Large intestine (tissue), 3 donors: ENCODE results near the gene MYO5B. TPM values are rescaled to one million over a fixed set of nuclear protein-coding genes. Genes with fewer than 3 reads are reported as not detected.

Experiments
- DNase-seq, 2 donors: peaks; one replicate each; pipeline versions ENCODE4 v3.0.0 to v3.0.0-alpha.2; 2013
- H3K27ac ChIP-seq: one replicate; pipeline ENCODE4 v1.5.1; 2013; ENCODE audit warnings: low read length
- H3K27me3 ChIP-seq: 2 replicates; pipeline ENCODE4 v1.6.1; 2013; ENCODE audit warnings: low read length; ENCODE audit not compliant: control insufficient read depth, insufficient read depth
- H3K36me3 ChIP-seq: 2 replicates; pipeline ENCODE4 v1.6.1; 2013; ENCODE audit warnings: low read length; ENCODE audit not compliant: control insufficient read depth, insufficient read depth
- H3K4me1 ChIP-seq: one replicate; pipeline ENCODE4 v1.6.1; 2013; ENCODE audit warnings: low read length; ENCODE audit not compliant: control insufficient read depth, insufficient read depth
- H3K4me3 ChIP-seq: one replicate; pipeline ENCODE4 v1.5.1; 2013; ENCODE audit warnings: low read length
- H3K9me3 ChIP-seq: one replicate; pipeline ENCODE4 v1.6.1; 2013; ENCODE audit warnings: mild to moderate bottlenecking, low read depth, low read length, moderate library complexity; ENCODE audit not compliant: control insufficient read depth
- WGBS: methylation state at CpG from one replicate; pipeline ENCODE4 v1.1.5; 2013; ENCODE audit warnings: low lambda C conversion rate; ENCODE audit not compliant: insufficient coverage; 5-methylcytosine and 5-hydroxymethylcytosine counted together
- polyA plus RNA-seq: library from polyadenylated mRNA; unstranded; fragments of 120-200 nt; gene quantifications from one replicate; pipeline ENCODE4 v1.2.1, GENCODE V29; 2013

MYO5B gene
- polyA plus RNA-seq, 1 donor: 52.0 TPM

GRCh38 chr18:49853011-49853410 lies 341.9 kb downstream of the MYO5B start:
- no peak overlapping the region for H3K4me3 ChIP-seq
- WGBS: 80% methylated on average over 1 of the region's 7 CpGs
- no peaks in the 10 kb centered on the region for H3K9me3 ChIP-seq
- H3K27ac ChIP-seq: no peak overlapping the region
- no peaks in the 10 kb centered on the region for H3K27me3 ChIP-seq
- H3K4me1 ChIP-seq: peaks cover 25% of the 10 kb centered on the region
- DNase-seq: no peak
- peaks cover 31% of the 10 kb centered on the region for H3K36me3 ChIP-seq

- no peaks in the 10 kb centered on the region for H3K27me3 ChIP-seq
- H3K36me3 ChIP-seq: peaks cover 43% of the 10 kb centered on the region
- H3K9me3 ChIP-seq: no peaks in the 10 kb centered on the region
- WGBS: no CpG with 5 or more reads among the region's 4 CpGs
- DNase-seq: no peak
- no peak overlapping the region for H3K27ac ChIP-seq
- H3K4me1 ChIP-seq: peaks cover 23% of the 10 kb centered on the region
- H3K4me3 ChIP-seq: no peak overlapping the region
Observed at GRCh38 chr18:49851624-49852023, 343.3 kb downstream of the MYO5B start.

GRCh38 chr18:49850636-49851035 lies 344.3 kb downstream of the MYO5B start:
- Histone ChIP-seq H3K4me1 (peaks cover 23% of the 10 kb centered on the region), H3K36me3 (peaks cover 43% of the 10 kb centered on the region), H3K9me3 (no peaks in the 10 kb centered on the region), H3K4me3 (no peak overlapping the region), H3K27ac (no peak overlapping the region), H3K27me3 (no peaks in the 10 kb centered on the region)
- no peak for DNase-seq
- no CpG with 5 or more reads among the region's 8 CpGs for WGBS

- H3K9me3 ChIP-seq: no peaks in the 10 kb centered on the region
- peak overlapping the region; percentile 92 for H3K27ac ChIP-seq
- peak overlapping the region; percentile 12 for H3K4me3 ChIP-seq
- peak; percentile 96 to 98 for DNase-seq
- WGBS: no CpG with 5 or more reads among the region's 14 CpGs
- H3K27me3 ChIP-seq: no peaks in the 10 kb centered on the region
- peaks cover 23% of the 10 kb centered on the region for H3K4me1 ChIP-seq
- peaks cover 50% of the 10 kb centered on the region for H3K36me3 ChIP-seq
Observed at GRCh38 chr18:49849331-49850217, 345.4 kb downstream of the MYO5B start.

- Histone ChIP-seq H3K4me3 (no peak overlapping the region), H3K27me3 (no peaks in the 10 kb centered on the region), H3K27ac (no peak overlapping the region), H3K36me3 (peaks cover 56% of the 10 kb centered on the region), H3K9me3 (no peaks in the 10 kb centered on the region), H3K4me1 (peaks cover 23% of the 10 kb centered on the region)
- DNase-seq: no peak
- WGBS: 100% methylated on average over 1 of the region's 4 CpGs
Observed at GRCh38 chr18:49848115-49848514, 346.8 kb downstream of the MYO5B start.

- Histone ChIP-seq H3K36me3 (peaks cover 59% of the 10 kb centered on the region), H3K4me1 (peaks cover 23% of the 10 kb centered on the region), H3K9me3 (no peaks in the 10 kb centered on the region), H3K4me3 (no peak overlapping the region), H3K27me3 (no peaks in the 10 kb centered on the region), H3K27ac (no peak overlapping the region)
- WGBS: no CpG with 5 or more reads among the region's 8 CpGs
- no peak for DNase-seq
Observed at GRCh38 chr18:49847524-49847923, 347.4 kb downstream of the MYO5B start.

GRCh38 chr18:49846718-49847470 lies 348.1 kb downstream of the MYO5B start:
- Histone ChIP-seq H3K27me3 (no peaks in the 10 kb centered on the region), H3K4me1 (peaks cover 23% of the 10 kb centered on the region), H3K4me3 (no peak overlapping the region), H3K27ac (no peak overlapping the region), H3K36me3 (peaks cover 62% of the 10 kb centered on the region), H3K9me3 (no peaks in the 10 kb centered on the region)
- DNase-seq: no peak
- no CpG with 5 or more reads among the region's 10 CpGs for WGBS

GRCh38 chr18:49846361-49846662 lies 348.6 kb downstream of the MYO5B start:
- no CpG with 5 or more reads among the region's 5 CpGs for WGBS
- no peaks in the 10 kb centered on the region for H3K27me3 ChIP-seq

GRCh38 chr18:49845629-49846360 lies 349.2 kb downstream of the MYO5B start:
- H3K4me3 ChIP-seq: no peak overlapping the region
- no peak for DNase-seq
- H3K4me1 ChIP-seq: peaks cover 23% of the 10 kb centered on the region
- no peaks in the 10 kb centered on the region for H3K9me3 ChIP-seq
- H3K27me3 ChIP-seq: no peaks in the 10 kb centered on the region
- WGBS: no CpG with 5 or more reads among the region's 6 CpGs
- H3K36me3 ChIP-seq: peaks cover 73% of the 10 kb centered on the region
- H3K27ac ChIP-seq: no peak overlapping the region

More at GRCh38 chr18:49846361-49846662, 348.6 kb downstream of the MYO5B start:
- DNase-seq: no peak
- H3K4me1 ChIP-seq: peaks cover 23% of the 10 kb centered on the region
- peaks cover 68% of the 10 kb centered on the region for H3K36me3 ChIP-seq
- no peak overlapping the region for H3K4me3 ChIP-seq
- H3K9me3 ChIP-seq: no peaks in the 10 kb centered on the region
- H3K27ac ChIP-seq: no peak overlapping the region

GRCh38 chr18:49844903-49845302 lies 350.0 kb downstream of the MYO5B start:
- Histone ChIP-seq H3K4me3 (no peak overlapping the region), H3K9me3 (no peaks in the 10 kb centered on the region), H3K27ac (no peak overlapping the region), H3K4me1 (peaks cover 19% of the 10 kb centered on the region), H3K36me3 (peaks cover 81% of the 10 kb centered on the region), H3K27me3 (no peaks in the 10 kb centered on the region)
- WGBS: no CpG with 5 or more reads among the region's 1 CpG
- DNase-seq: no peak
